Placental pericyte (primary cell): ENCODE data around the gene ZNF846. TPM values are rescaled to one million over a fixed set of nuclear protein-coding genes. Genes with fewer than 3 reads are reported as not detected.

ENCODE experiments used
- total RNA-seq: library from RNA; depleted of rRNA; stranded (reverse); fragments of >200 nt; gene quantifications from 2 replicates; pipeline ENCODE4 v1.2.3, GENCODE V29; 2012

ZNF846 gene
- total RNA-seq: 4.8 and 7.7 TPM in 2 replicates

GRCh38 chr19:9768175-9769112 is at the start of gene ZNF846:
ZNF846 (minus strand) TSS chr19:9768738; CDS start chr19:9764950, 3,788 bp downstream.

Other genes starting within 250 kb of the ZNF846 start
- gene ZNF426, start 230.1 kb downstream of the ZNF846 start, total RNA-seq: 16.0 and 23.2 TPM in 2 replicates
- 26.5 and 50.3 TPM in 2 replicates for gene ZNF121, start 184.2 kb downstream of the ZNF846 start, total RNA-seq
- gene ZNF561, start 147.5 kb downstream of the ZNF846 start, total RNA-seq: 35.6 and 40.5 TPM in 2 replicates
- 20.1 and 39.5 TPM in 2 replicates for gene ZNF562, start 93.6 kb downstream of the ZNF846 start, total RNA-seq
- 29.6 and 41.6 TPM in 2 replicates for gene FBXL12, start 50.3 kb upstream of the ZNF846 start, total RNA-seq
- 103 and 155 TPM in 2 replicates for gene UBL5, start 59.2 kb upstream of the ZNF846 start, total RNA-seq
- 56.0 and 114 TPM in 2 replicates for gene PIN1, start 66.6 kb upstream of the ZNF846 start, total RNA-seq
- gene OLFM2, start 167.8 kb upstream of the ZNF846 start, total RNA-seq: 1.8 and 18.5 TPM in 2 replicates
- 0.88 and 47.0 TPM in 2 replicates for gene COL5A3, start 241.8 kb upstream of the ZNF846 start, total RNA-seq
- 0.29 TPM in 1 of 2 replicates, not detected in the other for gene RDH8, start 244.7 kb upstream of the ZNF846 start, total RNA-seq